T-cell (primary cell): ENCODE measurements around the gene TTLL13. TPM values are rescaled to one million over a fixed set of nuclear protein-coding genes. Genes with fewer than 3 reads are reported as not detected.
A peak's percentile ranks its signal among the peaks of the same experiment; 100 is the strongest.
"Not testable (repeated sequence)": the region's sequence is repeated elsewhere in the genome, so short reads cannot be mapped to it uniquely, and the experiment has no call there.

Experiments
- ATAC-seq, 4 experiments: fragments of 200-7000 bp in 3 of 4; fragments of 150-1000 bp in 1 of 4; cut with Tn5 transposase; replicated peaks in 1 of 4; 1 replicate in 3 of 4; 2 replicates in 1 of 4; pipeline ENCODE4 v1.10.0; 2021; ENCODE audit warnings: moderate library complexity in 3 of 4, mild to moderate bottlenecking in 2 of 4, moderate number of reproducible peaks in 1 of 4
- CTCF ChIA-PET, 2 donors: fragments of 300-600 bp; sonication (Branson Sonifier 250); formaldehyde crosslinking; loops; one replicate each; lab custom pipeline; 2022; ENCODE audit warnings: antibody characterized with exemption in 2 of 2; lab: Charles Lee
- POLR2A ChIA-PET, 2 donors: fragments of 300-600 bp; sonication (Branson Sonifier 250); formaldehyde crosslinking; loops; one replicate each; lab custom pipeline; 2022; ENCODE audit warnings: antibody characterized with exemption in 2 of 2; lab: Charles Lee
- DNase-seq, 35 experiments: peaks; one replicate each; pipeline versions ENCODE4 v3.0.0 to v3.0.0-alpha.2; 2013 to 2023
- H3K27ac ChIP-seq: one replicate; pipeline ENCODE4 v1.5.1; 2013; ENCODE audit warnings: low read length
- H3K27me3 ChIP-seq, 2 experiments: replicated peaks in 1 of 2; 1 replicate in 1 of 2; 2 replicates in 1 of 2; pipeline versions ENCODE4 v1.6.1 to v1.7.0; 2013; ENCODE audit warnings: low read length in 1 of 2, mixed read lengths in 1 of 2; ENCODE audit not compliant: control insufficient read depth in 2 of 2, insufficient read depth in 2 of 2; ENCODE audit errors: extremely low read depth in 1 of 2
- H3K36me3 ChIP-seq, 2 donors: 1 replicate in 1 of 2; 2 replicates in 1 of 2; pipeline versions ENCODE4 v1.6.1 to v1.7.0; 2013; ENCODE audit warnings: low read length in 1 of 2; ENCODE audit not compliant: control insufficient read depth in 2 of 2, insufficient read depth in 1 of 2; ENCODE audit errors: extremely low read depth in 1 of 2
- H3K4me1 ChIP-seq, 2 experiments: 1 replicate in 1 of 2; 2 replicates in 1 of 2; pipeline versions ENCODE4 v1.6.1 to v1.7.0; 2013; ENCODE audit warnings: low read length in 2 of 2, mixed read lengths in 1 of 2; ENCODE audit not compliant: insufficient read depth in 2 of 2, control insufficient read depth in 1 of 2; ENCODE audit errors: extremely low read depth in 1 of 2
- H3K4me3 ChIP-seq, 2 donors: 1 replicate in 1 of 2; 2 replicates in 1 of 2; pipeline versions ENCODE4 v1.5.1 to v1.7.0; 2013; ENCODE audit warnings: mild to moderate bottlenecking in 2 of 2, low read length in 1 of 2, moderate library complexity in 1 of 2; ENCODE audit not compliant: control insufficient read depth in 1 of 2; ENCODE audit errors: extremely low read depth in 1 of 2
- H3K9me3 ChIP-seq: 2 replicates; pipeline ENCODE4 v1.7.0; 2013
- H3K27ac Mint-ChIP-seq, 2 donors: one replicate each; pipeline ENCODE4 v1.8.0; 2020 to 2021; ENCODE audit warnings: mild to moderate bottlenecking in 2 of 2, mixed read lengths in 2 of 2
- H3K27me3 Mint-ChIP-seq, 2 donors: one replicate each; pipeline ENCODE4 v1.8.0; 2021 to 2022; ENCODE audit warnings: mixed read lengths in 2 of 2
- H3K36me3 Mint-ChIP-seq: one replicate; pipeline ENCODE4 v1.8.0; 2021; ENCODE audit warnings: mixed read lengths
- H3K4me1 Mint-ChIP-seq, 3 donors: one replicate each; pipeline ENCODE4 v1.8.0; 2020 to 2022; ENCODE audit warnings: mixed read lengths in 3 of 3, mild to moderate bottlenecking in 1 of 3
- H3K4me3 Mint-ChIP-seq, 3 donors: one replicate each; pipeline ENCODE4 v1.8.0; 2020 to 2022; ENCODE audit warnings: mild to moderate bottlenecking in 3 of 3, mixed read lengths in 3 of 3, moderate library complexity in 3 of 3
- H3K9me3 Mint-ChIP-seq, 3 donors: one replicate each; pipeline ENCODE4 v1.8.0; 2020 to 2022; ENCODE audit warnings: mixed read lengths in 3 of 3
- WGBS: methylation state at CpG from one replicate; pipeline ENCODE4 v1.1.5; 2013; ENCODE audit warnings: missing lambda C conversion rate; ENCODE audit not compliant: insufficient coverage; 5-methylcytosine and 5-hydroxymethylcytosine counted together
- total RNA-seq, 35 experiments: library from RNA in 6 of 35; stranded (reverse) in 6 of 35; fragments of 120-200 nt in 1 of 35; gene quantifications; one replicate each; pipeline versions ENCODE4 v1.2.1 to v1.2.4 and lab custom pipeline; 2013 to 2026

Gene TTLL13
- total RNA-seq, 5 donors from 2014 or later (not counting 1 experiment from before 2014, with no cell fraction given) = 0.46 to 1.7 (median 0.70) TPM

- H3K27ac Mint-ChIP-seq, H3K36me3 ChIP-seq, H3K4me1 ChIP-seq, POLR2A ChIA-PET, H3K27me3 ChIP-seq, ATAC-seq, H3K4me3 Mint-ChIP-seq, DNase-seq, H3K4me3 ChIP-seq, H3K27ac ChIP-seq, H3K27me3 Mint-ChIP-seq, H3K36me3 Mint-ChIP-seq, H3K4me1 Mint-ChIP-seq, H3K9me3 ChIP-seq, H3K9me3 Mint-ChIP-seq: not testable (repeated sequence)
- CTCF ChIA-PET = interaction anchor here in 1 of 2 donors (1.0 to 1.3 kb wide), 2 partner anchors 20 to 34 kb away, joined by 3 read pairs; no protein-coding TSS in a partner anchor
- 96% methylated on average over 4 of the region's 6 CpGs for WGBS
Observed at GRCh38 chr15:90281637-90282036, 32.3 kb downstream of the TTLL13 start.

GRCh38 chr15:90286678-90287077 is 37.3 kb downstream of the TTLL13 start:
- DNase-seq (peak in 31 of 35 experiments; percentile 19 to 75 (median 41)), ATAC-seq (peak; percentile 61 to 91 (median 74))
- H3K4me3 ChIP-seq = no peak overlapping the region
- Mint-ChIP-seq H3K36me3 (no peaks in the 10 kb centered on the region), H3K27me3 (no peaks in the 10 kb centered on the region), H3K4me1 (no peaks in the 10 kb centered on the region), H3K4me3 (no peak overlapping the region), H3K27ac (no peak overlapping the region), H3K9me3 (no peaks in the 10 kb centered on the region)
- no peaks in the 10 kb centered on the region for H3K4me1 ChIP-seq
- ChIA-PET CTCF (interaction anchor here (0.6 to 1.4 kb wide), 8 partner anchors 15 to 546 kb away, joined by 3 to 9 read pairs (median 4); no protein-coding TSS in a partner anchor), POLR2A (no interaction called here)
- H3K36me3 ChIP-seq = no peaks in the 10 kb centered on the region
- peaks cover 0 to under 1% of the 10 kb centered on the region in 2 experiments for H3K27me3 ChIP-seq
- H3K9me3 ChIP-seq = no peaks in the 10 kb centered on the region
- H3K27ac ChIP-seq = no peak overlapping the region

- no peak overlapping the region for H3K27ac Mint-ChIP-seq
- no CpG with 5 or more reads among the region's 5 CpGs for WGBS
- no peaks in the 10 kb centered on the region for H3K27me3 Mint-ChIP-seq
- Histone ChIP-seq H3K4me3 (no peak overlapping the region), H3K36me3 (no peaks in the 10 kb centered on the region), H3K4me1 (no peaks in the 10 kb centered on the region), H3K27ac (no peak overlapping the region), H3K9me3 (no peaks in the 10 kb centered on the region), H3K27me3 (peaks cover 0 to 4% of the 10 kb centered on the region in 2 experiments)
- no peak overlapping the region for H3K4me3 Mint-ChIP-seq
- CTCF ChIA-PET = interaction anchor here (0.6 to 1.4 kb wide), 7 partner anchors 15 to 546 kb away, joined by 3 to 9 read pairs (median 5); no protein-coding TSS in a partner anchor
- H3K9me3 Mint-ChIP-seq = no peaks in the 10 kb centered on the region
- POLR2A ChIA-PET = no interaction called here
- ATAC-seq = no peak
- no peak for DNase-seq
- H3K4me1 Mint-ChIP-seq = no peaks in the 10 kb centered on the region
- H3K36me3 Mint-ChIP-seq = no peaks in the 10 kb centered on the region
Observed at GRCh38 chr15:90287101-90287500, 37.7 kb downstream of the TTLL13 start.

DNA sequence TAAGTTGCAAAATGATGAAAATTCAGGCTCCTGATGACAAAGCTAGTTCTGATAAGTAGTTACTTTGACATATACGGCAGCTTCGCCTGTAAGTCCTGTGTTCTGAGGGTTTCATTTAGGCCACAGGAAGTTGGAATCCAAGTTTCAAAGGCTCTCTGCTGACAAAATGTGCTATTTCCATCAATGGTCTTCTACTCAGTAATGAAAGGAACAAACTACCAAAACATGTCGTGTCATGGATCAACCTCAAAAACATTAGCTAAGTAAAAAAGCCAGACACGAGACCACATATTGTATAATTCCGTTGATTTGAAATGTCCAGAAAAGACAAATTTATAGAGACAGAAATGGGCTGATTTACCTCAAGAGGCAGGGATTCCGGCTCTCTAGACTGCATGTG is 38.6 kb downstream of the TTLL13 start:
- POLR2A ChIA-PET = interaction anchor here in 1 of 2 donors (0.7 kb wide), 1 partner anchor 96 kb away, joined by 6 read pairs; no protein-coding TSS in a partner anchor
- Mint-ChIP-seq H3K4me3 (no peak overlapping the region), H3K36me3 (no peaks in the 10 kb centered on the region), H3K27ac (no peak overlapping the region), H3K4me1 (peaks cover 0 to under 1% (median 0%) of the 10 kb centered on the region in 3 donors), H3K27me3 (no peaks in the 10 kb centered on the region), H3K9me3 (no peaks in the 10 kb centered on the region)
- CTCF ChIA-PET = interaction anchor here in 1 of 2 donors (0.6 kb wide), 1 partner anchor 109 kb away, joined by 3 read pairs; no protein-coding TSS in a partner anchor
- DNase-seq (no peak), ATAC-seq (no peak)
- no peaks in the 10 kb centered on the region for H3K36me3 ChIP-seq
- no peak overlapping the region for H3K27ac ChIP-seq
- peaks cover 0 to 7% of the 10 kb centered on the region in 2 experiments for H3K27me3 ChIP-seq
- H3K9me3 ChIP-seq = no peaks in the 10 kb centered on the region
- 81% methylated on average over 2 of the region's 6 CpGs for WGBS
- no peak overlapping the region for H3K4me3 ChIP-seq
- no peaks in the 10 kb centered on the region for H3K4me1 ChIP-seq

- WGBS = 73% methylated on average over 10 of the region's 16 CpGs
- ATAC-seq = no peak
- H3K36me3 ChIP-seq = no peaks in the 10 kb centered on the region
- peaks cover 0 to 4% of the 10 kb centered on the region in 2 donors for H3K27me3 Mint-ChIP-seq
- H3K9me3 ChIP-seq = no peaks in the 10 kb centered on the region
- no peak overlapping the region for H3K27ac ChIP-seq
- H3K4me1 Mint-ChIP-seq = peaks cover 0 to 8% (median 5%) of the 10 kb centered on the region in 3 donors
- H3K36me3 Mint-ChIP-seq = no peaks in the 10 kb centered on the region
- H3K4me3 ChIP-seq = no peak overlapping the region
- peak in 1 of 35 experiments; percentile 18 for DNase-seq
- H3K4me1 ChIP-seq = peaks cover 3 to 7% of the 10 kb centered on the region in 2 experiments
- H3K9me3 Mint-ChIP-seq = no peaks in the 10 kb centered on the region
- H3K27ac Mint-ChIP-seq = no peak overlapping the region
- CTCF ChIA-PET = interaction anchor here (1.4 to 1.5 kb wide), 3 partner anchors 10 to 28 kb away, joined by 3 to 5 read pairs (median 4); no protein-coding TSS in a partner anchor
- no peak overlapping the region for H3K4me3 Mint-ChIP-seq
- H3K27me3 ChIP-seq = peaks cover 0 to 26% of the 10 kb centered on the region in 2 experiments
- POLR2A ChIA-PET = no interaction called here
Observed at GRCh38 chr15:90291679-90292356, 42.5 kb downstream of the TTLL13 start.

GRCh38 chr15:90293040-90293810 is 43.9 kb downstream of the TTLL13 start:
- not testable (repeated sequence) for H3K9me3 Mint-ChIP-seq, H3K4me3 ChIP-seq, H3K4me1 ChIP-seq, H3K27ac Mint-ChIP-seq, H3K27me3 Mint-ChIP-seq, H3K4me1 Mint-ChIP-seq, H3K36me3 Mint-ChIP-seq, H3K36me3 ChIP-seq, H3K27ac ChIP-seq, H3K9me3 ChIP-seq
- ATAC-seq = peak in 2 of 4 experiments; percentile 40 to 60
- ChIA-PET POLR2A (interaction anchor here in 1 of 2 donors (0.5 kb wide), 1 partner anchor 581 kb away, joined by 9 read pairs; no protein-coding TSS in a partner anchor), CTCF (interaction anchor here (0.5 to 1.8 kb wide), 11 partner anchors 8 to 293 kb away, joined by 3 to 9 read pairs (median 3); no protein-coding TSS in a partner anchor)
- 35% methylated on average over 9 of the region's 13 CpGs for WGBS
- peaks cover 0 to 26% of the 10 kb centered on the region in 2 experiments for H3K27me3 ChIP-seq
- DNase-seq = peak; percentile 26 to 75 (median 58)
- peak overlapping the region in 1 of 3 donors; percentile 45 for H3K4me3 Mint-ChIP-seq
